Endothelial cell of umbilical vein (primary cell): ENCODE data around the gene TMEM19.

Experiments used
- CTCF ChIP-seq, 2 donors: IDR thresholded peaks; 1 replicate in 1 of 2; 2 replicates in 1 of 2; pipeline ENCODE4 v1.5.1; 2011; ENCODE audit warnings: low read length in 2 of 2, mild to moderate bottlenecking in 2 of 2, moderate library complexity in 2 of 2, control low read depth in 1 of 2, inconsistent platforms in 1 of 2, low read depth in 1 of 2; ENCODE audit not compliant: insufficient read depth in 1 of 2; ENCODE audit errors: extremely low read depth in 1 of 2
- EZH2 ChIP-seq: IDR thresholded peaks from 2 replicates; pipeline ENCODE4 v1.6.1; 2012; ENCODE audit warnings: borderline replicate concordance, low read depth, mild to moderate bottlenecking, moderate library complexity, low read length, inconsistent platforms; ENCODE audit not compliant: severe bottlenecking
- JUN ChIP-seq: IDR thresholded peaks from 2 replicates; pipeline ENCODE4 v1.6.1; 2011; ENCODE audit warnings: borderline replicate concordance, low read depth; ENCODE audit not compliant: insufficient read length, insufficient read depth
- POLR2A ChIP-seq: IDR thresholded peaks from 2 replicates; pipeline ENCODE4 v1.6.1; 2012; ENCODE audit warnings: low read depth, mild to moderate bottlenecking, control low read depth, low read length
- POLR2AphosphoS5 ChIP-seq: IDR thresholded peaks from 2 replicates; pipeline ENCODE4 v1.6.1; 2012; ENCODE audit warnings: low read depth, mild to moderate bottlenecking, control low read depth, low read length, moderate library complexity; ENCODE audit not compliant: insufficient read depth

- TF ChIP-seq POLR2AphosphoS5 (no peak), JUN (no peak), CTCF (IDR thresholded peaks at IDR 0.05; ENCODE audit: extremely low read depth in 1 of 2, insufficient read depth in 1 of 2, low read depth in 1 of 2, low read length in 2 of 2) (no peak), EZH2 (no peak), POLR2A (no peak)
These were observed 30.4 kb upstream of the TMEM19 start for GRCh38 chr12:71655495-71655894.
